ENCODE results near the gene GLP2R.

GLP2R gene

GRCh38 chr17:9813166-9813565 lies 12.6 kb upstream of the GLP2R start:
- no peak for DNase-seq (ENCODE audit: low read depth)

DNA sequence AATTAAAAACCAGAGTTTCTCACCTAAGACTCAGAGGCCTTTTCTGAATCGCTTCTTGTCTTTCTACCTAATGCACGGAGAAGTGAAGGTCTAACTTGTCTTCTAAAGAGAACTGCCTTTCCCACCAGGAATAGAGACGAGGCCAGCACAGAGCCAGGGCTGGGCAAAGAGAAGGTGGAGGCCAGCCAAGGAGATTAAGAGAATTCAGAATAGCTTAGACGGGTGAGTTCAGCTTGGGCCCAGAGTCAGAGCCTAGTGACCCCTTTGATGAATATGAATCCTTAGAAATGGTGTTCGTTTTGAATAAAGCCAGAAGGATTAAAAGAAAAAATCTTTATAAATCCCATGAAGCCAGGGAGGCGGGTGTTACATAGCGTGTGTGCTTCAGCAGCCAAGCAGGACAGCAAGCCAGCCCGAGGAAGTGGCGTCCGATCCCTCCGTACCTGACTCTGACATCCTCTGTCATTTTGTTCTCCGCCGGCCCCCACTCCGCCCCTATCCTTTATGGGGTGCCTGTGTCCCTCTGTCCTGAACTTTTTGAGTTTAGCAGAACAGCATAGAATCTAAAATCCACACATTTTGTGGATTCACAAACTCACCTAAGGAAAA lies 11.3 kb upstream of the GLP2R start:
- DNase-seq (ENCODE audit: low read depth) = no peak

- no peak for DNase-seq (ENCODE audit: low read depth)
Measured at GRCh38 chr17:9816472-9816871, 9.3 kb upstream of the GLP2R start.

- DNase-seq (ENCODE audit: low read depth) = no peak
Measured at GRCh38 chr17:9817086-9817485, 8.6 kb upstream of the GLP2R start.

DNA sequence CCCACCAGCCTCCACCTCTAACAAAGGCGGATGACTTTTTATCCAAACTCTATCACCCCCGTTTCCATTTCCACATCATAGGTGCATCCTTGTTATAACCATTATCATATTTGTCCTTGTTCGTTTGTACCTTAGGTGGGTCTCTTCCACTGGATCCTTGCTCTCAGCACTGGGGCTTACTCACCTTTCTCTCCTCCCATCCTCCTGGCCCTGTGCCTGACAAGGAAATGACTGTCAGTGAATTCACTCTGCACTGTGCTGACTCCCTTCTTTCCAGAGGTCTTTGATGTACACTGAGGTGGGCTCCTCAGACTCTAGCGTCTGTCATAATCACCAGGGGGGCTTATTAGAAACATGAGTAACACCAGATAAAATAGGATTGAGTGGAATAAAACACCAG lies 7.0 kb upstream of the GLP2R start:
- no peak for DNase-seq (ENCODE audit: low read depth)

DNA sequence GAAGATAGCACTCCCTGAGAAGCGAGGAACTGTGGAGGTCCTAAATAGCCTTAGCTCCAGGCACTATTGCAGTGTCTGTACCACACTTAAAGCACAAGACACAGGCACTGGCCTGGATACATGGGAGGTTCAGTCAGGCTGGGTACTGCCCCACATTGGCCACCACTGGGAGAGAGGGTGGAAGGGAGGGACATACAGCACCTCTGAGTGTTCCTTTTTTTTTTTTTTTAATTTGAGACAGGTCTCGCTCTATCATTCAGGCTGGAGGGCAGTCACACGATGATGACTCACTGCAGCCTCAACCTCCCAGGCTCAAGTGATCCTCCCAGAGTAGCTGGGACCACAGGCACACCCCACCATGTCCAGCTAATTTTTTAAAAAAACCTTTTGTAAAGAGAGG lies 5.3 kb upstream of the GLP2R start:
- no peak for DNase-seq (ENCODE audit: low read depth)

DNA sequence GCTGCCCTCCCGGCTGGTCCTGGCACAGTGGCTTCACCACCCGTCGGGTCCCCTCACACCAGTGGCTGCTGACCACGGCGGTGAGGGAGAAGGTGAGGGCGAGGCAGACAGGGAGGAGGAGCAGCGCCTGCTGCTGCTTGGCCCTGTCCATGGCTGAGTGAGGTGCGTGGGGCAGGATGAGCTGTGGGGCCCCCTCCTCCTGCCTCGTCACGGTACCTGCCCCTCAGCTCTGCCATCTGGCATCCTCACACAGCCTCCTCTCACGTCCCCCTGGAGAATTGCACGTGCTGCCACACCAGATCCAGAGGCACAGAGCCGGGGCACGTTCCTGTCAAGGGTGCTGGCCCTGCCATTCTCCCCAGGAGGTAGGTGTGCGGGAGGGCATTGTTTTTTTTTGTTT lies 3.8 kb upstream of the GLP2R start, which contains the start of gene GSG1L2:
GSG1L2 (minus strand) TSS at position 159 of the 400 bp plus-strand sequence; CDS start at position 151, 8 bp downstream.
- DNase-seq (ENCODE audit: low read depth) = no peak

DNA sequence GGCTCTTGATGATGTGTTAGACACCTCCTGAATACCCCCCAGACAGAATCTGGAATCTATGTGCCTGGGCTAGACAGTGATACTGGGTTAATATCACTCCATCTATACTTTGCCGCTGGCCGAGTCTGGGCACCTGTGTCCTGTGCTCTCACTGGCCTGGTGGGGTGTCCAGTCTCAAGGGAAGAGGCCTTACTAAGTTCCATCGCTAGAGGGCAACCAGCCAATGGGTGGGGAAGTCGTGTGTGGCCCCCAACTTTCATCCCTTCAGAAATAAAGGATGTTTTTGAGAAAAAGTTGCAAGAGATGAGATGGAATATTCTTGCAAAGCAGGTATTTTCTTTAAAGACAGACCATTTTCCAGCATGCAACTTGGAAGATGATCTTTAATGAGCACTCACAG lies 1.6 kb upstream of the GLP2R start:
- DNase-seq (ENCODE audit: low read depth) = no peak

GRCh38 chr17:9824797-9825338 lies 856 bp upstream of the GLP2R start:
- no peak for DNase-seq (ENCODE audit: low read depth)

GRCh38 chr17:9828296-9829295 lies 2.9 kb downstream of the GLP2R start:
- no peak for DNase-seq (ENCODE audit: low read depth)

DNA sequence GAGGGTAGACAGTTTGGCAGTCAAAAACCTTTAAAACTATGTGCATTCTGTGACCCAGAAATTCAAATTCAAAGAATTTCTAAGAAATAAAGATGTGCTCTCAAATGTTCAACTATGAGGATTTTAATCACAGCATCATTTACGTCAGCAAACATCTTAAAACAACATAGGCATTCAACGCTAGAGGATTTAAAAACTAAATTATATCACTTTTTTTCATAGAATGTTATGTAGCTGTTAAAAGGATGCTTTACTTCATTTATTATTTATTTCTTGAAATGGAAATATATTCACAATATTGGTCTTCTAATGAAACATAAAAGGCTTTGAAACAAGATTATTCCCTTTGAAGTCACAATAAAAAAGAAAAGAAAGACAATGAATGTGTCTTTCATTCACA lies 3.6 kb downstream of the GLP2R start:
- no peak for DNase-seq (ENCODE audit: low read depth)

DNA sequence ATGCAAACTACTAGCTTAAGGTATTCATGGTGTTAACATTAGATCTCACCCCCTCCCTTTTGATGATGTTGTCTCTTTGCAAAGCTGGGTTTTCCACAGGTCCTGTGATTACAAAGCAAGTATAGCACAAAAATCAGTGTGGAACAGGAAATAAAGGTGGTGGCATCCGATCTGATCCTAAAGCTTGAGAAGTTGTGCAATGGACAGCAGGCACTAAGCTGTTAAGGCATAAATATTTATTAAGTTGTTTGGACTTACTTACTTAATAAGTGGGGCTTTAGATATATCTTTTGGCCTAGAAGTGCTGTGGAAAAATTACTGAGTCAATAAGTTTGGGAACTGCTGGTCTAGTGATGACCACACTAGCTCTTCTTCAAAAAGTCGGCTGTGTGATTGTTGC lies 5.0 kb downstream of the GLP2R start:
- DNase-seq (ENCODE audit: low read depth) = no peak

DNA sequence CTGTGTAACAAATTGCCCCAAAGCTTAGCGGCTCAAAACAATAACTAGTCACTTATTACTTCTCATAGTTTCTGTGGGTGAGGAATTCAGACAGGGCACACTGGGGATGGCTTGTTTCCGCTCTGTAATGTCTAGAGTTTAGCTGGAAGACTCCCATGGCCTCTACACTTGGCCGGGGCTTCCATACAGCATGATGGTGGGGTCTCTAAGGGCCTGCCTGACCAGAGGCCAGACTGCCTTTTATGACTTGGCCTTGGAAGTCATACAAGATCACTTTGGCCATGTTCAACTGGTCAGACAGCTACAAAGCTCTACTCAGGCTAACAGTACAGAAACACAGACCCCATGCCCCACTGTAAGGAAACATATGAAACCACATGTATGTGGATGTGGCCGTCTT lies 8.2 kb downstream of the GLP2R start:
- no peak for DNase-seq (ENCODE audit: low read depth)

GRCh38 chr17:9837551-9838471 lies 12.1 kb downstream of the GLP2R start:
- DNase-seq (ENCODE audit: low read depth) = peak; percentile 87

DNA sequence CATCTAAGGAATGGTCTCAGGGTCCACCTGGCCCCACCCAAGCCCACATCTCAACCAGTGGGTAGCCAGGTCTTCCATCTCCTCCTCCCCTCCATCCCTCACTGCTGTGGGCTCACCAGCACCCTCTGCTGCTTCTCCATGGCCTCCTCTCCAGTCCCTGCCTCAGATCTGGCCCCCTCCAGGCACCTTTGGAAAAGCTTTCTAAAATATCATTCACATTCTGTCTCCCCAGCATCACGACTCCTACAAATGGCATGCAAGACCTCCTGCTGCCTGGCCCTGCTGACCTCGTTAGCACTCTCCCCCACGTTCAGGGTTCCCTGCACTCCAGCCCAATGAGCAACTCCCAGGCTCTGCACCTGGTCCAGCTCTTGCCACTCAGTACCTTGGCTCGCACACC lies 13.7 kb downstream of the GLP2R start:
- peak; percentile 29 for DNase-seq (ENCODE audit: low read depth)

DNA sequence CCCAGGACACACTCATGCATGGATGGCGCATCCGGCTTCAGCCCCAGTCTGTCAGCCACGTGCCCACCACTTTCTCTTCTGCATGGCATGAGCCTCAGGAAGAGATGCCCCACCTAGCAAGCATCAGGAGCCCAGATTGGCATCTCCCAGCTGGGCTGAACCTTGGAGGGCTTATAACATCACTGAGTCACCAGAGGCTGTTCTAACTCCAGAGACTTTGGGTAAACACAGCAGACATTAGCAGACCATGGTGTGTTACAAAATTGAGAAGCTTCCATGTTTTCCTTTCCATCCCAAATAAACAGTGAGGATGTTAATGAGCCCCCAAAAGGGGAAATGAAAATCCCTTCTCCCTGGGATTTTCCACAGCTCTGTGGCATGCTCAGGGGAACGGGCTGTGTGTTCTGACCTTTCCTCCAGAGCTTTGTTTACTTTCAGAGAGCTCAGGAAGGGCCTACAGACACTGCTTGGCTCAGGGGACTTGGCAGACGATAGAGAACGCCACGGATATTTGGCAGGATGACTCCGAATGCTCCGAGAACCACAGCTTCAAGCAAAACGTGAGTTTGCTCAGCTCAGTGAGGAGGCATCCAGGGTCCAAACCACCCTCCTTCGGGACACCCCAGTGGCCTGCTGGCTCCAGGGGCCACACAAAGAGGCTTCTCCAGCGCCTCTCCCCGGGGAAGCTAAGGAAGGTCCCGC lies 16.5 kb downstream of the GLP2R start:
- DNase-seq (ENCODE audit: low read depth) = no peak

GRCh38 chr17:9843152-9844010 lies 17.7 kb downstream of the GLP2R start:
- no peak for DNase-seq (ENCODE audit: low read depth)

GRCh38 chr17:9844153-9844552 lies 18.4 kb downstream of the GLP2R start:
- DNase-seq (ENCODE audit: low read depth) = no peak

GRCh38 chr17:9845306-9845705 lies 19.6 kb downstream of the GLP2R start:
- no peak for DNase-seq (ENCODE audit: low read depth)

- DNase-seq (ENCODE audit: low read depth) = no peak
Measured at GRCh38 chr17:9850151-9850550, 24.4 kb downstream of the GLP2R start.

Data from HS-5 (cell line).